HG03439 (cell line): ENCODE results near the gene DLGAP4.

Experiments used
- ATAC-seq: cut with Tn5 transposase; IDR thresholded peaks from one replicate; pipeline ENCODE4 v1.9.1; 2021; ENCODE audit warnings: mild to moderate bottlenecking, moderate library complexity; ENCODE audit not compliant: unreplicated experiment

DLGAP4 gene

DNA sequence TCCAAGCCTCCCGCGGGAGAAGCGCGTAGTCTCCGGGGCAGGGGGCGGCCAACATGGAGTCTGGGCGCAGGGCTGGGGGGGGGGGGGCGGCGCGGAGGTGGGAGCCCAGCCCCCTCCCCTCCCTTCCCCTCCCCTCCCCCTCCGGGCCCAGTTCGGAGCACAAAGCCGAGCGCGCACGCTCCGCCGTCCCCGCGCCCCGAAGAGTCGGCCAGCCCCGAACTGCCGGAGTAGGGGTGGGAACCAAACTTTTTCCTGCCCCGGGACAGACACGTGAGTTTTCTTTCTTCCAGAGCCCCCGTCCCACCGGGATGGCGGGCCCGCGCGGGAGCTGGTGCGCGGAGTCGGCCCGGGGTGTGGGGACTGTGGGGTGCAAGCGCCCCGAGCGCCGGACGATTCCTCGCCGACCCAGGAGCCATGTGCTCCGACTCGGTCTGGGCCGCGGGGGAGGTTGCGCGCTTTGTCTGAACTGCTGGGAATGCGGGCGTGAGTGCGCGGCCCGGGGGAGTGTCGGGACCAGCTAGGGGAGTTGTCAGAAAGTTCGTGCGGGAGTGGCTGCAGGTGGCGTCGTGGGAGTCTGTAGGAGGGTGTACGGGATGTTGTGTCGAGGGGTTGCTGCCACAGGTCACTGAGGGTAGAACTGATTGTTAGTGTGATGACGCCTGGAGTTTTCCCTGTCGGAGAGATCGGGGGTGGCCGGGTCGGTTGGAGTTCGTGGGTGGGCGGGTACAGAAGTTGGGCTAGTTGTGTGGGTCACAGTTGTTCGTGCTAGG, 268.4 kb downstream of the DLGAP4 start:
- ATAC-seq: no peak

DNA sequence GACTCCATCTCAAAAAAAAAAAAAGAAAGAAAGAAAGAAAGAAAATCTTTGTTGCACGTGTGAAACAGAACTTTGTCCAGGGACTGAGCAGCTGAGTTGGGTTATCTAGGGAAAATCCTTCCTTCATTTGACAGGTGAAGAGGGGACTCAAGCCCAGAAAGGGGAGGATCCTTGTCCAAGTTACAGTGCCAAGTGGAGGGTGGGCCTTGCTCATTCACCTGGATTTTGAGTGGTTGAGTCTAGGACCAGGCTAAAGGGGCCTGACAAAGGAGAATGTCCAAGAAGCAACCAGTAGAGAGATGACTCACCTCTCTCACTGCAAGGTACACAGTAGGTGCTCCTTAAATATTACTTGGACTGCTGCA, 269.9 kb downstream of the DLGAP4 start:
- ATAC-seq: no peak
